Naive thymus-derived CD4-positive, alpha-beta T cell (primary cell): ENCODE data around the gene CDH13. TPM values are rescaled to one million over a fixed set of nuclear protein-coding genes. Genes with fewer than 3 reads are reported as not detected.
"Not testable (repeated sequence)": the region's sequence is repeated elsewhere in the genome, so short reads cannot be mapped to it uniquely, and the experiment has no call there.

ENCODE experiments used
- ATAC-seq: fragments of 150-1000 bp; cut with Tn5 transposase; 2 replicates; pipeline ENCODE4 v1.10.0; 2021; ENCODE audit warnings: mild to moderate bottlenecking, moderate library complexity
- CTCF ChIA-PET: fragments of 350-600 bp; sonication (Branson Sonifier 250); formaldehyde crosslinking; loops from one replicate; lab custom pipeline; 2021; ENCODE audit warnings: antibody characterized with exemption; lab: Charles Lee
- POLR2A ChIA-PET: fragments of 350-600 bp; sonication (Branson Sonifier 250); formaldehyde crosslinking; loops from one replicate; lab custom pipeline; 2021; ENCODE audit warnings: antibody characterized with exemption, inconsistent platforms; lab: Charles Lee
- DNase-seq, 9 donors: peaks; one replicate each; pipeline versions ENCODE4 v3.0.0 to v3.0.0-alpha.2; 2020 to 2022; ENCODE audit warnings: mixed read lengths in 1 of 9
- H3K27ac ChIP-seq: one replicate; pipeline ENCODE4 v1.7.0; 2013; ENCODE audit warnings: mild to moderate bottlenecking, low read depth, low read length, moderate library complexity
- H3K27me3 ChIP-seq, 2 donors: one replicate each; pipeline ENCODE4 v1.7.0; 2013; ENCODE audit warnings: low read length in 2 of 2, mild to moderate bottlenecking in 2 of 2, moderate library complexity in 2 of 2; ENCODE audit not compliant: control insufficient read depth in 2 of 2, insufficient read depth in 2 of 2
- H3K36me3 ChIP-seq, 3 experiments: 1 replicate in 2 of 3; 2 replicates in 1 of 3; pipeline ENCODE4 v1.7.0; 2013; ENCODE audit warnings: low read length in 3 of 3, mild to moderate bottlenecking in 3 of 3, moderate library complexity in 1 of 3; ENCODE audit not compliant: insufficient read depth in 3 of 3, control insufficient read depth in 2 of 3
- H3K4me1 ChIP-seq, 2 donors: one replicate each; pipeline ENCODE4 v1.7.0; 2013; ENCODE audit warnings: low read length in 2 of 2, mild to moderate bottlenecking in 2 of 2, moderate library complexity in 1 of 2; ENCODE audit not compliant: control insufficient read depth in 2 of 2, insufficient read depth in 2 of 2
- H3K4me3 ChIP-seq: 2 replicates; pipeline ENCODE4 v1.7.0; 2013; ENCODE audit warnings: mild to moderate bottlenecking, low read length
- H3K9me3 ChIP-seq, 3 experiments: 1 replicate in 2 of 3; 2 replicates in 1 of 3; pipeline ENCODE4 v1.7.0; 2013; ENCODE audit warnings: low read length in 3 of 3; ENCODE audit not compliant: control insufficient read depth in 2 of 3
- H3K27ac Mint-ChIP-seq, 9 donors: one replicate each; pipeline ENCODE4 v1.8.0; 2020 to 2022; ENCODE audit warnings: mixed read lengths in 9 of 9, mild to moderate bottlenecking in 8 of 9, moderate library complexity in 5 of 9, inconsistent platforms in 2 of 9
- H3K27me3 Mint-ChIP-seq, 5 donors: one replicate each; pipeline ENCODE4 v1.8.0; 2021 to 2022; ENCODE audit warnings: mixed read lengths in 5 of 5, mild to moderate bottlenecking in 1 of 5
- H3K36me3 Mint-ChIP-seq, 5 donors: one replicate each; pipeline ENCODE4 v1.8.0; 2020 to 2022; ENCODE audit warnings: mixed read lengths in 5 of 5, mild to moderate bottlenecking in 3 of 5, inconsistent platforms in 1 of 5
- H3K4me1 Mint-ChIP-seq, 7 donors: one replicate each; pipeline ENCODE4 v1.8.0; 2020 to 2022; ENCODE audit warnings: mixed read lengths in 7 of 7, mild to moderate bottlenecking in 3 of 7, inconsistent platforms in 1 of 7
- H3K4me3 Mint-ChIP-seq, 10 donors: one replicate each; pipeline ENCODE4 v1.8.0; 2020 to 2022; ENCODE audit warnings: mild to moderate bottlenecking in 10 of 10, mixed read lengths in 10 of 10, moderate library complexity in 6 of 10, inconsistent platforms in 2 of 10
- H3K9me3 Mint-ChIP-seq, 11 donors: one replicate each; pipeline ENCODE4 v1.8.0; 2020 to 2022; ENCODE audit warnings: mixed read lengths in 11 of 11, mild to moderate bottlenecking in 4 of 11, inconsistent platforms in 1 of 11, moderate library complexity in 1 of 11
- intact Hi-C, 2 donors: fragments of 100-400 bp; cut with micrococcal nuclease; formaldehyde crosslinking; loops; one replicate each; pipeline ENCODE4 v1.15.1; 2023
- polyA plus RNA-seq, 2 donors: library from polyadenylated mRNA; unstranded; fragments of 300-500 nt; fragmentation: Illumina TruSeq; gene quantifications; one replicate each; pipeline ENCODE4 v1.2.3, GENCODE V29; 2021
- total RNA-seq, 6 experiments: library from RNA in 5 of 6; stranded (reverse) in 5 of 6; gene quantifications; 1 replicate in 5 of 6; 2 replicates in 1 of 6; pipeline ENCODE4 v1.2.3 and lab custom pipeline; 2021 to 2026

Gene CDH13
- total and polyA plus RNA-seq, 7 experiments from 2014 or later = not detected

DNA sequence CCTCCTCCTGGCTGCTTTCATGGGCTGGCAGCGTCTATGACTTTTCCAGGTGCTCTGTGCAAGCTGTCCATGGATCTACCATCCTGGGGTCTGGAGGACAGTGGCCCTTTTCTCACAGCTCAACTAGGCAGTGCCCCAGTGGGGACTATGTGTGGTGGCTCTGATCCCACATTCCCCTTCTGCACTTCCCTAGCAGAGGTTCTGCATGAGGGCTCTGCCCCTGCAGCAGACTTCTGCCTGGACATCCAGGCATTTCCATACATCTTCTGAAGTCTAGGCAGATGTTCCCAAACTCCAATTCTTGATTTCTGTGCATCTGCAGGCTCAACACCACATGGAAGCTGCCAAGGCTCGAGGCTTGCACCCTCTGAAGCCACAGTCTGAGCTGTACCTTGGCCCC, 307.2 kb downstream of the CDH13 start:
- ATAC-seq, H3K36me3 Mint-ChIP-seq, H3K27ac ChIP-seq, CTCF ChIA-PET, H3K4me1 Mint-ChIP-seq, POLR2A ChIA-PET, H3K27me3 ChIP-seq, H3K36me3 ChIP-seq, intact Hi-C loops, H3K4me3 ChIP-seq, H3K27ac Mint-ChIP-seq, H3K4me1 ChIP-seq, DNase-seq, H3K4me3 Mint-ChIP-seq: not testable (repeated sequence)
- peaks cover 0 to 16% (median 0%) of the 10 kb centered on the region in 3 experiments for H3K9me3 ChIP-seq
- H3K27me3 Mint-ChIP-seq = peaks cover 0 to 10% (median 5%) of the 10 kb centered on the region in 5 donors
- peaks cover 4 to 32% (median 18%) of the 10 kb centered on the region in 11 donors for H3K9me3 Mint-ChIP-seq

- no peaks in the 10 kb centered on the region for H3K27me3 ChIP-seq
- POLR2A ChIA-PET = no interaction called here
Measured at GRCh38 chr16:82935766-82936165, 309.0 kb downstream of the CDH13 start.

DNA sequence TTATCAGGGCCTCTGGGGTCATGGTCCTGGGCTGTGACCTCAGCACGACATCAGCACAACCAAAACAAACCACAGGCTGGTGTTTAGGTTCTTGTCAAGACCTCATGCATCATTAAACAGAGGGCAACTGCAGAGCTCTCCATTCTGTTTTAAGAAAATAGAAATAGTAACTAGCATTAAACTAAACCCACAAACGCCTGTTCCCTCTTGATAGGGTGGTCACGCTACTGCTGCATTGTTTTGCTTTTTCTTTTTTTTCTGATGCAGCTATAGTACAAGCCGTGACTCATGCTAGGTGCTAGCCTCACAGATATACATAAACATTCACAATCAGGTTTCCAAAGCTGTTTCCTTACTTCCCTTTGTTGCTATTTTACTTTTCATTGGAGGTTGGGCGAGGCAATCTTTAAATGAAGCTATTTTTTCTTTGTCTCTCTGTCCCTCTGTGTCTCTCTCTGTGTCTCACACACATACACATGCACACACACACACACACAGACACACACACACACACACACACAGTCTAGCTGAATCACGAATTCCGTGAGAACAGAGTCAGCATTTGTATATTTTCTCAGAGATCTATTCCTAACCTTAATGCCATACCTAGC, 310.3 kb downstream of the CDH13 start:
- H3K36me3 Mint-ChIP-seq = peaks cover 0 to 6% (median 0%) of the 10 kb centered on the region in 5 donors
- ATAC-seq (peak; percentile 74), DNase-seq (no peak)
- peaks cover 0 to 3% (median 0%) of the 10 kb centered on the region in 7 donors for H3K4me1 Mint-ChIP-seq
- intact Hi-C loops = no loop called here
- no peaks in the 10 kb centered on the region for H3K4me1 ChIP-seq
- POLR2A ChIA-PET = no interaction called here
- H3K27ac ChIP-seq = no peak overlapping the region
- no peaks in the 10 kb centered on the region for H3K27me3 ChIP-seq
- H3K4me3 ChIP-seq = no peak overlapping the region
- peaks cover 4 to 33% (median 18%) of the 10 kb centered on the region in 11 donors for H3K9me3 Mint-ChIP-seq
- no peaks in the 10 kb centered on the region for H3K36me3 ChIP-seq
- no peak overlapping the region for H3K27ac Mint-ChIP-seq
- H3K27me3 Mint-ChIP-seq = peaks cover 0 to 10% (median 6%) of the 10 kb centered on the region in 5 donors
- H3K9me3 ChIP-seq = peaks cover 0 to 16% (median 0%) of the 10 kb centered on the region in 3 experiments
- CTCF ChIA-PET = no interaction called here
- no peak overlapping the region for H3K4me3 Mint-ChIP-seq

More at GRCh38 chr16:82935766-82936165, 309.0 kb downstream of the CDH13 start:
- H3K4me3 Mint-ChIP-seq = no peak overlapping the region
- Histone ChIP-seq H3K27ac (no peak overlapping the region), H3K4me3 (no peak overlapping the region), H3K4me1 (no peaks in the 10 kb centered on the region), H3K9me3 (peaks cover 0 to 16% (median 0%) of the 10 kb centered on the region in 3 experiments), H3K36me3 (no peaks in the 10 kb centered on the region)
- peaks cover 0 to 3% (median 0%) of the 10 kb centered on the region in 7 donors for H3K4me1 Mint-ChIP-seq
- peaks cover 0 to 6% (median 0%) of the 10 kb centered on the region in 5 donors for H3K36me3 Mint-ChIP-seq
- CTCF ChIA-PET = interaction anchor here (0.7 kb wide), 1 partner anchor 9 kb away, joined by 3 read pairs; no protein-coding TSS in a partner anchor
- H3K27ac Mint-ChIP-seq = no peak overlapping the region
- intact Hi-C loops = no loop called here
- no peak for DNase-seq
- H3K9me3 Mint-ChIP-seq = peaks cover 4 to 29% (median 18%) of the 10 kb centered on the region in 11 donors
- H3K27me3 Mint-ChIP-seq = peaks cover 0 to 10% (median 0%) of the 10 kb centered on the region in 5 donors
- peak; percentile 27 for ATAC-seq

GRCh38 chr16:82937926-82938520, 311.3 kb downstream of the CDH13 start:
- H3K9me3 Mint-ChIP-seq = peaks cover 4 to 28% (median 13%) of the 10 kb centered on the region in 11 donors
- no peaks in the 10 kb centered on the region for H3K36me3 ChIP-seq
- ChIA-PET POLR2A (no interaction called here), CTCF (no interaction called here)
- no peak overlapping the region for H3K27ac Mint-ChIP-seq
- no peak overlapping the region for H3K4me3 ChIP-seq
- no peak overlapping the region for H3K4me3 Mint-ChIP-seq
- no peaks in the 10 kb centered on the region for H3K4me1 ChIP-seq
- peaks cover 0 to 10% (median 6%) of the 10 kb centered on the region in 5 donors for H3K27me3 Mint-ChIP-seq
- DNase-seq (no peak), ATAC-seq (no peak)
- no peaks in the 10 kb centered on the region for H3K27me3 ChIP-seq
- intact Hi-C loops = no loop called here
- peaks cover 0 to 4% (median 0%) of the 10 kb centered on the region in 5 donors for H3K36me3 Mint-ChIP-seq
- H3K27ac ChIP-seq = no peak overlapping the region
- peaks cover 0 to 15% (median 0%) of the 10 kb centered on the region in 3 experiments for H3K9me3 ChIP-seq
- peaks cover 0 to 3% (median 0%) of the 10 kb centered on the region in 7 donors for H3K4me1 Mint-ChIP-seq

DNA sequence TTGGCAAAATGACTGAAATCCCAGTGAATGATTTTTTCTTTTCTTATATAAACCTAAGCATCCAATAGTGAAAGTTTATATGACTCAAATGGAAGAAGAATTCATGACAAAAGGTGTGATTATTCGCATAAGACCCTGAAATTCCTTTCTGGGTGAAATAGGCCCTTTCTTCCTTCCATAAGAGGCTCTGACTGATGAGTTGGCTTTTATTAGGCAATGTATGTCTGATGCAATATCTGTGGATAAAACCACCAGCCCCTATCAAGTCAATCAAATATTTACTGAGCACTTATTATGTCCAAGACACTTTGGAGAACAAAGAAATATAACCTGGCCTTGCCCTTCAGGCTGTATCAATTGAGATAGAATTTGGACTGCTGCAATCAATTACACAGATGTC, 316.6 kb downstream of the CDH13 start:
- Histone ChIP-seq H3K36me3 (no peaks in the 10 kb centered on the region), H3K27ac (no peak overlapping the region), H3K27me3 (no peaks in the 10 kb centered on the region), H3K4me1 (peaks cover 0 to 11% of the 10 kb centered on the region in 2 donors), H3K4me3 (no peak overlapping the region), H3K9me3 (no peaks in the 10 kb centered on the region)
- ATAC-seq = no peak
- intact Hi-C loops = no loop called here
- H3K27me3 Mint-ChIP-seq = peaks cover 0 to 10% (median 2%) of the 10 kb centered on the region in 5 donors
- peaks cover 0 to 10% (median 0%) of the 10 kb centered on the region in 7 donors for H3K4me1 Mint-ChIP-seq
- no peaks in the 10 kb centered on the region for H3K36me3 Mint-ChIP-seq
- H3K27ac Mint-ChIP-seq = no peak overlapping the region
- ChIA-PET POLR2A (no interaction called here), CTCF (no interaction called here)
- peaks cover 0 to 11% (median 4%) of the 10 kb centered on the region in 11 donors for H3K9me3 Mint-ChIP-seq
- no peak for DNase-seq
- H3K4me3 Mint-ChIP-seq = no peak overlapping the region

DNA sequence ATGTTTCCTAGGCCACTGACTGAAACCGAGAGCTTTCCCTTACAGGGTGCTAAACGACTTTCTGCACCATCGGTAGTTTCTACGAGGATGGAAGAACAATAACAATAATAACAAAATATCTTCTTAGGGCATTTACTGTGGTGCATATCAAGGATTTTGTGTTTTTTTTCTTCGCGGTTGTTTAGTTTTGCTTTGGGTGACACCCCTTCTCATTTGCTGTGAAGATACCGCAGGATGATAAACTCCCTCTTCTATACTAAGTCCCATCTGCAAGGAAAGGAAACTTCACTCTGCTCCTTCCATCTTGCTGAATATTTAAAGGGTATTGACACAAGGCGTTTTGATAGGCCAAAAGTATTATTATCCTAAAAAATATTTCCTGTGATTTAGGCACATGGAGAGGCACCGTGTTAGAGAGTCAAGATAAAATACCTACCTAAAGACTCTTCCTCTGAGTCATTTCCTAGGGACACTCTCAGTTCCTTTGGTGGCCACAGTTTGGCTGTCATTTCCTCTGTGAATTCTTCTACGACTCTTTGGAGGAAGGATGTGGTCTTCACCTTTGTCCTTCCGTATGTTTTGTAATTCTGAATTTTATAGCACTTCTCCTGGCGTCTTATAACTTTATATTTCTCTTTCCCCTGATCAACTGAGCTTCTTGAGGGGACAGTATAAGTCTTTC, 318.8 kb downstream of the CDH13 start:
- Histone ChIP-seq H3K36me3 (no peaks in the 10 kb centered on the region), H3K9me3 (no peaks in the 10 kb centered on the region), H3K4me3 (no peak overlapping the region), H3K4me1 (peaks cover 0 to 11% of the 10 kb centered on the region in 2 donors), H3K27me3 (no peaks in the 10 kb centered on the region), H3K27ac (no peak overlapping the region)
- Mint-ChIP-seq H3K4me1 (peaks cover 0 to 10% (median 0%) of the 10 kb centered on the region in 7 donors), H3K27ac (no peak overlapping the region), H3K9me3 (peaks cover 0 to 13% (median 3%) of the 10 kb centered on the region in 11 donors), H3K4me3 (peak overlapping the region in 1 of 10 donors; percentile 10), H3K36me3 (no peaks in the 10 kb centered on the region), H3K27me3 (peaks cover 0 to 10% (median 1%) of the 10 kb centered on the region in 5 donors)
- peak; percentile 59 for ATAC-seq
- ChIA-PET POLR2A (no interaction called here), CTCF (no interaction called here)
- intact Hi-C loops = no loop called here
- no peak for DNase-seq
